SK-N-DZ (cell line): Measurements from ENCODE around the gene PLA2G15.

Experiments
- DNase-seq: peaks from one replicate; pipeline ENCODE4 v3.0.0-alpha.2; 2015; ENCODE audit warnings: low spot score
- small RNA-seq, 2 experiments: library from RNA; depleted of rRNA; stranded (forward); fragments of <200 nt; gene quantifications; one replicate each; pipeline ENCODE3, GENCODE V24; 2014

PLA2G15 gene

GRCh38 chr16:68298312-68298711 lies 53.1 kb downstream of the PLA2G15 start:
- no peak for DNase-seq

GRCh38 chr16:68298907-68299561 lies 53.9 kb downstream of the PLA2G15 start:
- DNase-seq = no peak

GRCh38 chr16:68299571-68300453 lies 54.6 kb downstream of the PLA2G15 start:
- peak; percentile 77 for DNase-seq

- no peak for DNase-seq
These were observed 55.7 kb downstream of the PLA2G15 start for GRCh38 chr16:68300734-68301459.

GRCh38 chr16:68306633-68307032 lies 61.5 kb downstream of the PLA2G15 start:
- DNase-seq = no peak

GRCh38 chr16:68309799-68310198 lies 64.6 kb downstream of the PLA2G15 start:
- no peak for DNase-seq

- no peak for DNase-seq
These were observed 65.2 kb downstream of the PLA2G15 start for GRCh38 chr16:68310437-68310773.

Small RNA genes lying within 50 kb of the gene (small RNA-seq; reads per million reads assigned to genes)
- 0 to 0.03 reads per million in 2 experiments for gene RNU6-1262P
